DOHH2 (cell line): ENCODE measurements around the gene DDX4.

Source experiments
- H3F3A ChIP-seq: fragments of 200-600 bp; sonication (generic), shearing (Covaris generic); 2 replicates; pipeline ENCODE4 v1.6.0; 2016; ENCODE audit warnings: antibody characterized with exemption, mild to moderate bottlenecking; ENCODE audit not compliant: control insufficient read depth, insufficient read depth
- H3K27ac ChIP-seq: fragments of 200-600 bp; sonication (generic); 2 replicates; pipeline ENCODE4 v1.5.1; 2014; ENCODE audit warnings: low read depth, mild to moderate bottlenecking, low read length, moderate library complexity
- H3K27me3 ChIP-seq: fragments of 200-600 bp; sonication (generic); 2 replicates; pipeline ENCODE4 v1.6.1; 2014; ENCODE audit warnings: mild to moderate bottlenecking, low read length, mixed read lengths; ENCODE audit not compliant: control insufficient read depth
- H3K36me3 ChIP-seq: fragments of 200-600 bp; sonication (generic); 2 replicates; pipeline ENCODE4 v1.6.1; 2014; ENCODE audit warnings: mild to moderate bottlenecking, low read length, moderate library complexity, mixed read lengths; ENCODE audit not compliant: control insufficient read depth
- H3K4me1 ChIP-seq: fragments of 200-600 bp; sonication (generic); 2 replicates; pipeline ENCODE4 v1.6.1; 2014; ENCODE audit warnings: mild to moderate bottlenecking, low read length, mixed read lengths; ENCODE audit not compliant: control insufficient read depth
- H3K4me2 ChIP-seq: fragments of 200-600 bp; sonication (generic); 2 replicates; pipeline ENCODE4 v1.6.0; 2014; ENCODE audit warnings: mild to moderate bottlenecking, low read length, moderate library complexity
- H3K4me3 ChIP-seq: fragments of 200-600 bp; sonication (generic); 2 replicates; pipeline ENCODE4 v1.5.1; 2014; ENCODE audit warnings: mild to moderate bottlenecking, low read length, mixed read lengths
- H3K79me2 ChIP-seq: fragments of 200-600 bp; sonication (generic); 2 replicates; pipeline ENCODE4 v1.6.1; 2014; ENCODE audit warnings: mild to moderate bottlenecking, low read length, mixed read lengths; ENCODE audit not compliant: control insufficient read depth
- H3K9me2 ChIP-seq: fragments of 200-600 bp; sonication (generic); replicated peaks from 2 replicates; pipeline ENCODE4 v1.6.1; 2014; ENCODE audit warnings: mild to moderate bottlenecking, low read length, mixed read lengths; ENCODE audit not compliant: control insufficient read depth
- H3K9me3 ChIP-seq: fragments of 200-600 bp; sonication (generic); 2 replicates; pipeline ENCODE4 v1.6.1; 2014; ENCODE audit warnings: antibody characterized with exemption, low read length, mixed read lengths; ENCODE audit not compliant: control insufficient read depth, insufficient read depth
- H4K20me1 ChIP-seq: fragments of 200-600 bp; sonication (generic); 2 replicates; pipeline ENCODE4 v1.6.0; 2014; ENCODE audit warnings: low read depth, mild to moderate bottlenecking, antibody characterized with exemption, low read length, moderate library complexity; ENCODE audit not compliant: control insufficient read depth, insufficient read depth
- EZH2phosphoT487 ChIP-seq: fragments of 200-600 bp; sonication (generic); IDR thresholded peaks from 2 replicates; pipeline ENCODE4 v1.6.1; 2017; ENCODE audit warnings: borderline replicate concordance, mild to moderate bottlenecking, antibody characterized with exemption, low read length, moderate library complexity, mixed read lengths
- TF ChIP-seq, protein P1 (sequence below): fragments of 200-600 bp; sonication (generic); IDR thresholded peaks from one replicate; pipeline ENCODE4 v1.5.1; 2014; ENCODE audit warnings: antibody characterized with exemption, mild to moderate bottlenecking, low read depth, low read length; ENCODE audit not compliant: poor library complexity, severe bottlenecking

The DDX4 gene

DNA sequence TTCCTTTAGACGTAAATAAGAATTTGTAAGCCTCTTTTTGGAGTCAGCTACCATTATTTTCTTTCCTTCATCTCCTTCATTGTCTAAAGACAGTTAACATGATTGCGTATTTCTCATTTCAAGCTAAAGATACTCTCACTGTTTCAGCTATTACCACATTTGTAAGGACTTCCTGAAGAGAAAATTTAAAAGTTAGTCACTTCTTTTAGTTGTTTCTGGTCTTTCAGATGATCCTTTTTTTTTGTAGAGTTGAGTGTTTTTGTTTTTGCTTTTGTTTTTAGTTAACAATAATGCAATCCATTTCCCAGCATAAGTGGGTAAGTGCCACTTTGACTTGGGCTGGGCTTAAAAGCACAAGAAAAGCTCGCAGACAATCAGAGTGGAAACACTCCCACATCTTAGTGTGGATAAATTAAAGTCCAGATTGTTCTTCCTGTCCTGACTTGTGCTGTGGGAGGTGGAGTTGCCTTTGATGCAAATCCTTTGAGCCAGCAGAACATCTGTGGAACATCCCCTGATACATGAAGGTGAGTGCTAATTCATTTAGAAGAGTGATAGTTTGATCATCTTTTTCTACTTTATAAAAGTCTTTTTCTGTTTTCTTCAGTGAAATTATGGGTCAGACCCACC lies 115.3 kb downstream of the DDX4 start:
- Histone ChIP-seq H3K27ac (no peak overlapping the region), H3K4me2 (no peak overlapping the region), H3K4me1 (peaks cover 3% of the 10 kb centered on the region; the same call in 1 of the 2 replicates), H3K9me3 (no peaks in the 10 kb centered on the region), H3K27me3 (no peaks in the 10 kb centered on the region), H3K4me3 (no peak overlapping the region), H3F3A (no peaks in the 10 kb centered on the region), H3K9me2 (no peaks in the 10 kb centered on the region), H3K79me2 (no peaks in the 10 kb centered on the region), H4K20me1 (no peaks in the 10 kb centered on the region), H3K36me3 (no peaks in the 10 kb centered on the region)
- no peak for TF ChIP-seq EZH2phosphoT487
- TF ChIP-seq, protein P1, sequence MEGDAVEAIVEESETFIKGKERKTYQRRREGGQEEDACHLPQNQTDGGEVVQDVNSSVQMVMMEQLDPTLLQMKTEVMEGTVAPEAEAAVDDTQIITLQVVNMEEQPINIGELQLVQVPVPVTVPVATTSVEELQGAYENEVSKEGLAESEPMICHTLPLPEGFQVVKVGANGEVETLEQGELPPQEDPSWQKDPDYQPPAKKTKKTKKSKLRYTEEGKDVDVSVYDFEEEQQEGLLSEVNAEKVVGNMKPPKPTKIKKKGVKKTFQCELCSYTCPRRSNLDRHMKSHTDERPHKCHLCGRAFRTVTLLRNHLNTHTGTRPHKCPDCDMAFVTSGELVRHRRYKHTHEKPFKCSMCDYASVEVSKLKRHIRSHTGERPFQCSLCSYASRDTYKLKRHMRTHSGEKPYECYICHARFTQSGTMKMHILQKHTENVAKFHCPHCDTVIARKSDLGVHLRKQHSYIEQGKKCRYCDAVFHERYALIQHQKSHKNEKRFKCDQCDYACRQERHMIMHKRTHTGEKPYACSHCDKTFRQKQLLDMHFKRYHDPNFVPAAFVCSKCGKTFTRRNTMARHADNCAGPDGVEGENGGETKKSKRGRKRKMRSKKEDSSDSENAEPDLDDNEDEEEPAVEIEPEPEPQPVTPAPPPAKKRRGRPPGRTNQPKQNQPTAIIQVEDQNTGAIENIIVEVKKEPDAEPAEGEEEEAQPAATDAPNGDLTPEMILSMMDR: no peak

DNA sequence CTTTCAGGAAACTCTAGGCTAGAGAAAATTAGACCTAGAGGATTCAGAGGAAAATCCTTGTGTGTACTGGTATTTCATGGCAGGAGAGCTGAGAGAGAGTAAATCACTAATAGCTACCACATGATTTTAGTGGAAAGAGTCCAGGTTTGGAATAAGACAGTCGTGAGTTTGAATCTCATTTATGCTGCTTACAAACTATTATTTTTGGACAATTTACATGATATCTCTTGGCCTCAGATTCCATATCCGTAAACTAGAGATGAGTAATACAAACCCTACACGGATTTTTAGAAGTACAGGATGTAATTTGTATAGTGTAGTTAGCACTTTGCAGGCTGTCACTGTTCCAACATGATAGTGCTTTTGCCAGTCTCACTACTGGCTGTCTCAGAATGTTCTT lies 116.0 kb downstream of the DDX4 start:
- Histone ChIP-seq H3K4me2 (no peak overlapping the region), H3K79me2 (no peaks in the 10 kb centered on the region), H4K20me1 (no peaks in the 10 kb centered on the region), H3K27ac (no peak overlapping the region), H3K27me3 (no peaks in the 10 kb centered on the region; the same call in 1 of the 2 replicates), H3K36me3 (no peaks in the 10 kb centered on the region), H3F3A (no peaks in the 10 kb centered on the region), H3K9me2 (no peaks in the 10 kb centered on the region), H3K9me3 (no peaks in the 10 kb centered on the region), H3K4me3 (no peak overlapping the region), H3K4me1 (peaks cover 3% of the 10 kb centered on the region; the same call in 1 of the 2 replicates)
- TF ChIP-seq, protein P1: no peak
- no peak for TF ChIP-seq EZH2phosphoT487

DNA sequence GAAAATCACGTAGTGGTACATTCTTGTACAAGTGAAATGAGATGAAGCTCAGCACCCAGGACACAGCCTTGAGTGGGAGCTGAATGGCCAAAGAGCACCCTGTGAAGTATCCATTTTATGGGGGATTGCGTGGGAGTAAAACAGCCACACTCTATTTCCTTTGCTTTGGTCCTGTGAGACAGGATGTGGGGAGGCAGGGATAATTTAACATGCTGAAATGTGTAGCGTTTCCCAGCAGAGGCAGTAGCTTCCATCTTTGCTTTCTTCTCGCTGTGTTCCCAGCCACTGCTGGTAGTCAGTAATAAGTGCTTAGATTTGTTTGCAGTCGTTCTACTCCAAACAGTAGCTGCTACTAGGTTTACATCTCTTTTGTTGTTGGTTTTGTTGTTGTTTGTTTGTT lies 117.6 kb downstream of the DDX4 start:
- H3K4me1 ChIP-seq: peaks cover 3% of the 10 kb centered on the region; the same call in 1 of the 2 replicates
- H3K27ac ChIP-seq: no peak overlapping the region
- no peaks in the 10 kb centered on the region for H3K79me2 ChIP-seq
- no peaks in the 10 kb centered on the region for H3F3A ChIP-seq
- H3K9me3 ChIP-seq: no peaks in the 10 kb centered on the region
- no peaks in the 10 kb centered on the region for H4K20me1 ChIP-seq
- H3K4me2 ChIP-seq: no peak overlapping the region
- H3K27me3 ChIP-seq: no peaks in the 10 kb centered on the region; the same call in 1 of the 2 replicates
- TF ChIP-seq EZH2phosphoT487: no peak
- TF ChIP-seq, protein P1: no peak
- H3K9me2 ChIP-seq: no peaks in the 10 kb centered on the region
- no peaks in the 10 kb centered on the region for H3K36me3 ChIP-seq
- no peak overlapping the region for H3K4me3 ChIP-seq
